Activated CD4-positive, CD25-positive, alpha-beta regulatory T cell treated with anti-CD3 and anti-CD28 coated beads, Interleukin-2, amount 50 U/mL, for 72 hours (primary cell): ENCODE measurements around the gene PRDM16.

Experiments used
- DNase-seq: peaks from one replicate; pipeline ENCODE4 v3.0.0; 2021

The PRDM16 gene

GRCh38 chr1:3056641-3057040 lies 12.4 kb upstream of the PRDM16 start:
- no peak for DNase-seq

GRCh38 chr1:3058263-3059030 lies 10.6 kb upstream of the PRDM16 start:
- DNase-seq, result no peak

GRCh38 chr1:3060127-3060526 lies 8.9 kb upstream of the PRDM16 start:
- no peak for DNase-seq

- DNase-seq, result no peak
Observed at GRCh38 chr1:3060601-3061551, 8.1 kb upstream of the PRDM16 start.

GRCh38 chr1:3061566-3061965 lies 7.4 kb upstream of the PRDM16 start:
- DNase-seq, result no peak

GRCh38 chr1:3061981-3062615 lies 6.9 kb upstream of the PRDM16 start:
- DNase-seq, result no peak

- no peak for DNase-seq
Observed at GRCh38 chr1:3062616-3063378, 6.2 kb upstream of the PRDM16 start.

- no peak for DNase-seq
Observed at GRCh38 chr1:3063379-3064295, 5.4 kb upstream of the PRDM16 start.

- no peak for DNase-seq
Observed at GRCh38 chr1:3064296-3064850, 4.6 kb upstream of the PRDM16 start.

- DNase-seq, result no peak
Observed at GRCh38 chr1:3064901-3065300, 4.1 kb upstream of the PRDM16 start.

- no peak for DNase-seq
Observed at GRCh38 chr1:3065396-3065795, 3.6 kb upstream of the PRDM16 start.

GRCh38 chr1:3065797-3066196 lies 3.2 kb upstream of the PRDM16 start:
- no peak for DNase-seq

- no peak for DNase-seq
Observed at GRCh38 chr1:3066250-3066711, 2.7 kb upstream of the PRDM16 start.

GRCh38 chr1:3066826-3067225 lies 2.2 kb upstream of the PRDM16 start:
- no peak for DNase-seq

- no peak for DNase-seq
Observed at GRCh38 chr1:3067301-3067670, 1.7 kb upstream of the PRDM16 start.

GRCh38 chr1:3067671-3068563 lies 1.1 kb upstream of the PRDM16 start:
- DNase-seq, result no peak

- no peak for DNase-seq
Observed at GRCh38 chr1:3069491-3070308, 697 bp downstream of the PRDM16 start.

GRCh38 chr1:3070309-3070643 lies 1.3 kb downstream of the PRDM16 start:
- DNase-seq, result no peak
